GM12892 (cell line): Measurements from ENCODE around the gene IFNA1.

Experiments used
- DNase-seq: peaks from one replicate; pipeline ENCODE4 v3.0.0; 2011; ENCODE audit not compliant: insufficient read length
- FAIRE-seq: peaks from 2 replicates; lab custom pipeline; 2011; peaks lifted over from hg19 to GRCh38; lab: Jason Lieb, UNC
- POLR2A ChIP-seq: IDR thresholded peaks from 2 replicates; pipeline ENCODE4 v1.6.1; 2011; ENCODE audit warnings: low read depth, low read length, control low read depth
- POLR2AphosphoS5 ChIP-seq: IDR thresholded peaks from 2 replicates; pipeline ENCODE4 v1.6.1; 2011; ENCODE audit warnings: low read depth, low read length, control low read depth
- TAF1 ChIP-seq: IDR thresholded peaks from 2 replicates; pipeline ENCODE4 v1.6.1; 2011; ENCODE audit warnings: low read depth, mild to moderate bottlenecking, control low read depth, low read length, borderline replicate concordance

The IFNA1 gene

DNA sequence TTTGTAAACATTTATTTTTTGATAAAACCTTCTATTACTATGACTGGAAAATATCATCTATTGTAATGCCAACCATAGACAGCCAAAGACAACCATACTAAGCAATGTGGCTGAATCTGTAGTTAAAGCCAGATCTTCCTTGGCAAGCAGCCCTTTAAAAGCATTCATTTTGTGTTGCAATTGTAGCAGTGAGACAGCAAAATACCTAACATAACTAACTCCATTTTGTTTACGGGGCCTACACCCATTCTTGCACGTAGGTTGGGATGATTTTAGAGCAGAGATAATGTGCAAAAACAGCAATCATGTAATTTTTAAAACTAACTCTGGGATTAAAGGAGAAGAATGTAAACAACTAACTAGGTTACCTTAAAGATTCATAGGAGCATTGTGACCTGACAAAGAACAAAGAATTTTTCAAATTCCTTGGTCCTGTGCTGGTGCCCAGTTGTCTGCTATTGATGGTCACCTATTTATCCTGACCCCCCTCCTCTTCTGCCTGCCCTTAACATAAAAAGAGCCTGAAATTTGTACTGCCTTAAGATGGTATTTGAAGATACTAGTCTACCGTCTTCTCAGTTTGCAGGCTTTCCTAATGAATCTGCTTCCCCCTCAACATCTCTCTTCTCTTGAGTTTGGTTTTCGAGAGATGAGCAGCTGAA lies 10.6 kb downstream of the IFNA1 start:
- FAIRE-seq (no peak), DNase-seq (no peak)
- TF ChIP-seq POLR2A (no peak), TAF1 (no peak), POLR2AphosphoS5 (no peak)

DNA sequence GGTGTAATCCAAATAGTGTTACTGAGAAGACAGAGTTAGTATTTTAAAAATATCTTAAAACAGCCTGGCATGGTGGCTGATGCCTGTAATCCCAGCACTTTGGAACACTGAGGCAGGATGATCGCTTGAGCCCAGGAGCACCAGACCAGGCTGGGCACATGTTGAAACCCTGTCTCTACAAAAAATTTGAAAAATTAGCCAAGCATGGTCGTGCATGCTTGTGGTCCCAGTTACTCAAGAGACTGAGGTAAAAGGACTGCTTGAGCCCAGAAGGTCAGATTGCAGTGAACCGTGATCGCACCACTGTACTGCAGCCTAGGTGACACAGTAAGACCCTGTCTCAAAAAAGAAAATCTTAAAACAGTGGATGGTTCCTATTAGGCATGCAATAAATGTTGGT lies 12.4 kb downstream of the IFNA1 start:
- no peak for DNase-seq
- FAIRE-seq, result no peak
- no peak for TF ChIP-seq POLR2A

DNA sequence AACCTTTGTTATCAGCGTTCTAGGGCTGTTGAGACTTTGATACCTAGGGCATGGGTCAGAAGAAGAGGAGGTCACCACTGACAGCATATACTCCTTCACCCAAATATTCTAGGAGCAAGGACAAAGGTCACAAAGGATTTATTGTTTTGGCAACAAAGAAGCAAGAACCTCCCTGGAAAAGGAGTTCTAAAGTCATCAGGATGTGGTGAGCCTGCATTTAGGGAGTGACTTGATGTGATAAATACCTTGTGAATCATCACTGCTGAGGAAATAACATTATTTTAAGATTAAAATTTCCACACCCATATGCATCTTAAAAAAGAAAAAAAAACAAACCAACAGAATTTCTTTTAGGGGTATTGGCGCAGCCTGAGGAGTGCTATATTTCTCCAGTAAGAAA lies 13.9 kb downstream of the IFNA1 start:
- TF ChIP-seq POLR2A (no peak), POLR2AphosphoS5 (no peak), TAF1 (no peak)
- no peak for FAIRE-seq
- DNase-seq, result no peak

DNA sequence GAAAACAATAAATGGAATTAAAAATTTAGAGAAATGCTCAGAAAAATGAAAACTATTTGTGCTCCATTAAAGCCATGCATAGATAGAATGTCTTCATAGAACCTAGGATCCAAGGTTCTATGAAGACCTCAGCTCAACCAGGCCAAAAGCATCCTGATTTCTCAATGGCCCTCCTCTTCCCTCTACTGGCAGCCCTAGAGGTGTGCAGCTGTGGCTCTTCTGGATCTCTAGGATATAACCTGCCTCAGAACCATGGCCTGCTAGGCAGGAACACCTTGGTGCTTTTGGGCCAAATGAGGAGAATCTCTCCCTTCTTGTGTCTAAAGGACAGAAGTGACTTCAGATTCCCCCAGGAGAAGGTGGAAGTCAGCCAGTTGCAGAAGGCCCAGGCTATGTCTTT lies 15.1 kb downstream of the IFNA1 start:
- TF ChIP-seq POLR2A, result no peak
- TF ChIP-seq POLR2AphosphoS5, result no peak
- no peak for TF ChIP-seq TAF1
- no peak for DNase-seq
- FAIRE-seq, result no peak

DNA sequence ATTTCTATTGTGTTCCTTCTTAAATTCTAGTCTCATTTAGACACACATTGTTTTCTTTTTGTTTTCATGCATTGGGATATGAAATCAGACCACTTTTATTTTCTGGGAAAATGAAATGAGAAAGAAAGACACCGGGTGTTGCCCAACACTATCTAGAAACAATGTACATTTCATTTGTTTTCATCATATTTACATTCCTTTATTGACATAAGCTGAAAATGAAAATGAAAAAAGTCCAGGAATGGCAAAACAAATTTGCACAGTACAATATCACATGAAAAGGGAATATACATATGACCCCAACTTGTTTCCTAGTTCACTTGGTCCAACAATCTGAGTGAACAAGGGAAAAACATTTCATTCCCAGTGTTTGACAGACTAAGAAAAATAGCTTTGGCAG lies 21.1 kb downstream of the IFNA1 start:
- no peak for DNase-seq
- no peak for TF ChIP-seq TAF1
- no peak for TF ChIP-seq POLR2A
- TF ChIP-seq POLR2AphosphoS5, result no peak
- FAIRE-seq, result no peak

DNA sequence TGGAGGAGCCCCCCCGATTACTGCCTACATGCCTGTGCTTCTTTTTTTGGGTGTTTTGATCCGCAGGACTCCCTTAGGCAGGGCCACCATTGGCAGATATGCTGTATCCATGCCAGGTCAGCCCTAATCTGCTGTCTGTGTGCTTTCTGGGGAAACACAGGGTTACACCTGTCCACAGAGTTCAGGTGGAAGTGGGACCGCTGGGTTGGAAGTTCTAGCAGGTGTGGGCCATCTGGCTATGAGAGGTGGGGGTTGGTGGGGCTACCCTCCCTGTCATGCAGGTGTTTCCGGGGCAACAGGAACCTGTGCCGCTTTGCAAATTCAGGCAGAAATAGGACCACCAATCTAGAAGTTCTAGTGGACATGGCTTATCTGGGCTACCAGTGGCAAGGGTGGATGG lies 24.9 kb downstream of the IFNA1 start:
- no peak for DNase-seq
- no peak for TF ChIP-seq TAF1
- no peak for TF ChIP-seq POLR2AphosphoS5
- no peak for TF ChIP-seq POLR2A
- FAIRE-seq, result no peak

DNA sequence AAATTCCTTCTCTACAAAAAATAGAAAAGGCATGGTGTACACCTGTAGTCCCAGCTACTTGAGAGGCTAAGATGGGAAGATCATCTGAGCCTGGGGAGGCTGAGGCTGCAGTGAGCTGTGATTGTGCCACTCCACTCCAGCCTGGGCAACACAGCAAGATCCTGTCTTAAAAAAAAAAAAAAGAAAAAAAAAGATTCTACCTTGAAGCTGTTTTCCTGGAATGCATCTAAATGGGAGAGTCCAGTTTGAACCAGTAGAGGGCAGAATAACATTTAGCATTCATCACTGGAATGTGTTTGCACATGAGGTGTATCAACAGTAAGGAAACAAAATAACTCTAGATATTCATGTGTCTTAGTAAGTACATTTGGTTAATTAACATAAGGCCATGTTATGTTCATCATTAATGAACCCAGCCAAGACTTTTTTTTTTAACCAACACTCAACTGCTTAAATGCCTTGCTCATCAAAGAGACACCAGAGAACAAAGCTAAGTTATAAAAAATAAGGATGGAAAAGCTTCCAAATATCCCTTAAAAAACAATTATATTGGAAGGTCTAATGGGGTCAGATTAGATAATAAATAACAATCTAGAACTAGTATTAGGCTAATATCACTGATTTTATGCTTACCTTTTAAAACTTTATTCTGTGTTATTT lies 25.8 kb downstream of the IFNA1 start:
- DNase-seq, result no peak
- peak; percentile 64 for FAIRE-seq
- TF ChIP-seq POLR2AphosphoS5 (no peak), TAF1 (no peak), POLR2A (no peak)

DNA sequence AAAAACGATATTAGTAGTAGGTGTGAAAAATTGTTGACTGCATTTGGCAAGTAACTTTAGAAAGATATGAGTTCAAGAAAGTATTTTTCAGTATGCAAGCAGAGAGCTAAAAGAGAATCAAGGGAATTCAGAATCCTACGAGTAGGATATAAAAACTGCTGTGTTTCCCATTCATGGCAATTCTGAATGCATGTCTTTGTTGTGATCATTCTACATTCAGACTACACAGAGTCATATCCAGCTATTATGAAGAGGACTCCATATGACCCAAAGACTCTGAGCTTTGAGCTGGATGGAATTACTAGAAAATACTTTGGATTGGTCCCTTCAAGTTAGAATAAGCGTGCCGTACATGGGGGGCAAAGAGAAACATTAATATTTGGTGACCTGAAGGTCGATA lies 29.9 kb downstream of the IFNA1 start:
- DNase-seq (no peak), FAIRE-seq (no peak)
- TF ChIP-seq POLR2A (no peak), POLR2AphosphoS5 (no peak), TAF1 (no peak)

DNA sequence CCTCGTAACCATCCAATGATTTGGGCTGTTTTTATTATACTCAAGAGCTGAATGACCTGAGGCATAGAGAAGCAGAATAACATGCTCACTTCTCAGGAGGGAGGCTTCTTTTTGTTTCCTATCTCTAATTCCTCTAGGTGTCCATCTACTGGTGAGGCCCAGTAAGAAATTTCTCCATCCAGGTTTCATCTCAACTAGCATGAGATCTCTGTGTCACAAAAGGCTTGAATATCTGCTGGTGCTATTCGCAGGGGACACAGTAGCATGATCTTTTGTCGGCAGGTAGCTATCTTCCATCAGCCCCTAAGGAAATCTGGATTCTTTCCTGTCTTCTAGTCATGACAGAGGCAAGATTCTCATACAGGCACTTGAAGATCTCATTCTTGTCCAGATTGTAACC lies 33.0 kb downstream of the IFNA1 start:
- FAIRE-seq (no peak), DNase-seq (no peak)
- TF ChIP-seq TAF1, result no peak
- no peak for TF ChIP-seq POLR2AphosphoS5
- TF ChIP-seq POLR2A, result no peak

DNA sequence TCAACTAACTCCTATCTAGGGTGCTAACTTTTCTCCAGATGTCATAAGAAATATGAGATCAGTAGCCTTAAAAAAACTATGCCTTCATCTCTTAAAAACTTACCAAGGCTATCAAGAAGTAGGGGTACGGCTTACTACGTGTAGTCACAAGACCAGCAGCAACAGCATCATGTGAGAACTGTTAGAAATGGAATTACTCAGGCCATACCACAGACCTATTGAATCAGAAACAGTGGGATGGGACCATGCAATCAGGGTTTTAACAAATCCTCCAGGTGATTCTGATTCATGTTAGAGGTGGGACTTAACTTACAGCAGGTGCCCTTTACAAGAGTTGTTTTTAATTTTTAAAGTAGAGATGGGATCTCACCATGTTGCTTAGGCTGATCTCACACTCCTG lies 37.2 kb downstream of the IFNA1 start:
- no peak for TF ChIP-seq POLR2A
- no peak for TF ChIP-seq POLR2AphosphoS5
- no peak for TF ChIP-seq TAF1

DNA sequence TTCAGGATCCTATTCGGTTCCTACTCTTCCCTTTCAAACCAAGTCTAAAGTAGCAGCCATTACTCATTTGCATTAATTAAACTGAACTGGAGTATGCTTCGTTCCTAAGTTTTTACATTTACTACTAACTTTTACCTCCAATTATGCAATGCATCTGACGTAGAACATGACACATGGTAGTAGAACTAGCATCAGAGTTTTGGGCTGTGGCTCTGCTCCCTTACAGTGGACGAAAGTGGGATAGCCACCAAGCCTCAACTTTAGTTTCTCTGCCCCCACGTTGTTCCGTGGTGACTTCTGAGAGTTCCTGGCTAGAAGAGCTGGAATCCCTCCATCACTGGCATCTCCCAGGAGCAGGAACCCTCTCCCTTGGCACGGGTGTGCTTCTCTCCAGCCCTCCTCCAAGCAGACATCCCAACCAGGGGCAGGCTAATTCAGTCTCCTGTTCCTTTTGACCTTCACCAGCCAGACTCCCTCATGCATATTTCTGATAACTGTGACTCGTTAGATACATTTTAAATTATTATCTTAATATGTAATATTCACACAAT lies 39.0 kb downstream of the IFNA1 start:
- no peak for FAIRE-seq
- DNase-seq, result no peak

More for the DNA sequence above, 37.2 kb downstream of the IFNA1 start:
- no peak for FAIRE-seq
- no peak for DNase-seq

More for the DNA sequence above, 39.0 kb downstream of the IFNA1 start:
- TF ChIP-seq TAF1 (no peak), POLR2AphosphoS5 (no peak), POLR2A (no peak)
